Measurements from ENCODE around the gene ITPRID1.

- TF ChIP-seq ZNF274 (IDR thresholded peaks at IDR 0.05; ENCODE audit: low read depth, low read length), result no peak
- no peak for TF ChIP-seq YY1 (IDR thresholded peaks at IDR 0.05; ENCODE audit: insufficient read depth, insufficient read length)
Observed at GRCh38 chr7:31495653-31496052, 18.2 kb upstream of the ITPRID1 start.

All from NT2/D1 (cell line).